Neural progenitor cell (in vitro differentiated cells): ENCODE data around the gene CD164L2. TPM values are rescaled to one million over a fixed set of nuclear protein-coding genes. Genes with fewer than 3 reads are reported as not detected.
A peak's percentile ranks its signal among the peaks of the same experiment; 100 is the strongest.
"Not testable (repeated sequence)": the region's sequence is repeated elsewhere in the genome, so short reads cannot be mapped to it uniquely, and the experiment has no call there.

ENCODE experiments used
- DNase-seq: peaks from one replicate; pipeline ENCODE4 v3.0.0-alpha.2; 2016; ENCODE audit warnings: low spot score
- H2AFZ ChIP-seq: fragments of 200-600 bp; sonication (generic); replicated peaks from 2 replicates; pipeline ENCODE4 v1.6.1; 2016; ENCODE audit warnings: antibody characterized with exemption
- H3F3A ChIP-seq: fragments of 200-600 bp; sonication (generic); 2 replicates; pipeline ENCODE4 v1.6.1; 2016; ENCODE audit warnings: antibody characterized with exemption, low read depth
- H3K27ac ChIP-seq: fragments of 200-600 bp; sonication (generic); 2 replicates; pipeline ENCODE4 v1.5.1; 2016; ENCODE audit warnings: mild to moderate bottlenecking
- H3K27me3 ChIP-seq: fragments of 200-600 bp; sonication (generic); 2 replicates; pipeline ENCODE4 v1.6.1; 2016; ENCODE audit warnings: mild to moderate bottlenecking, moderate library complexity
- H3K36me3 ChIP-seq: fragments of 200-600 bp; sonication (generic); 2 replicates; pipeline ENCODE4 v1.5.1; 2016
- H3K4me1 ChIP-seq: fragments of 200-600 bp; sonication (generic); 2 replicates; pipeline ENCODE4 v1.6.1; 2016; ENCODE audit warnings: mixed run types
- H3K4me2 ChIP-seq: fragments of 200-600 bp; sonication (generic); 2 replicates; pipeline ENCODE4 v1.6.1; 2016
- H3K4me3 ChIP-seq: fragments of 200-600 bp; sonication (generic); 2 replicates; pipeline ENCODE4 v1.5.1; 2016
- H3K79me2 ChIP-seq: fragments of 200-600 bp; sonication (generic); 2 replicates; pipeline ENCODE4 v1.6.1; 2016; ENCODE audit warnings: low read depth
- H3K9ac ChIP-seq: fragments of 200-600 bp; sonication (generic); 2 replicates; pipeline ENCODE4 v1.6.1; 2016
- H3K9me3 ChIP-seq: fragments of 200-600 bp; sonication (generic); 2 replicates; pipeline ENCODE4 v1.5.1; 2016; ENCODE audit warnings: low read depth
- H4K20me1 ChIP-seq: fragments of 200-600 bp; sonication (generic); 2 replicates; pipeline ENCODE4 v1.6.1; 2016; ENCODE audit warnings: low read depth
- H3K27ac Mint-ChIP-seq: 3 replicates; pipeline ENCODE4 v1.8.0; 2021; ENCODE audit warnings: mixed read lengths
- H3K27me3 Mint-ChIP-seq: 2 replicates; pipeline ENCODE4 v1.8.0; 2022; ENCODE audit warnings: low read depth, mild to moderate bottlenecking, inconsistent platforms, moderate library complexity, mixed read lengths; ENCODE audit not compliant: insufficient read depth
- H3K36me3 Mint-ChIP-seq: 3 replicates; pipeline ENCODE4 v1.8.0; 2021; ENCODE audit warnings: mixed read lengths
- H3K4me1 Mint-ChIP-seq: 3 replicates; pipeline ENCODE4 v1.8.0; 2021; ENCODE audit warnings: mixed read lengths
- H3K4me3 Mint-ChIP-seq: 3 replicates; pipeline ENCODE4 v1.8.0; 2021; ENCODE audit warnings: mild to moderate bottlenecking, moderate library complexity, mixed read lengths
- H3K9me3 Mint-ChIP-seq: 3 replicates; pipeline ENCODE4 v1.8.0; 2020; ENCODE audit warnings: mixed read lengths
- CTCF ChIP-seq: fragments of 200-600 bp; sonication (generic); IDR thresholded peaks from 2 replicates; pipeline ENCODE4 v1.5.1; 2017; ENCODE audit warnings: antibody characterized with exemption, mild to moderate bottlenecking
- EZH2 ChIP-seq: fragments of 200-600 bp; sonication (generic); IDR thresholded peaks from 2 replicates; pipeline ENCODE4 v1.6.1; 2017; ENCODE audit warnings: antibody characterized with exemption, mild to moderate bottlenecking, moderate library complexity
- EZH2phosphoT487 ChIP-seq: fragments of 200-600 bp; sonication (generic); IDR thresholded peaks from 2 replicates; pipeline ENCODE4 v1.6.1; 2017; ENCODE audit warnings: antibody characterized with exemption
- total RNA-seq: library from RNA; depleted of rRNA; stranded (reverse); fragments of >200 nt; gene quantifications from 2 replicates; pipeline ENCODE4 v1.2.3, GENCODE V29; 2015; ENCODE audit warnings: low replicate concordance

Gene CD164L2
- total RNA-seq, 1 donor from 2014 or later, result 1.6 TPM

- Histone ChIP-seq H3K9ac (no peak overlapping the region), H3K27ac (no peak overlapping the region), H2AFZ (no peak overlapping the region), H3K9me3 (no peaks in the 10 kb centered on the region), H3K4me1 (peaks cover 48% of the 10 kb centered on the region), H3K4me2 (no peak overlapping the region), H4K20me1 (peaks cover 6% of the 10 kb centered on the region), H3K36me3 (peaks cover 12% of the 10 kb centered on the region), H3K27me3 (no peaks in the 10 kb centered on the region), H3F3A (peaks cover 47% of the 10 kb centered on the region), H3K79me2 (no peaks in the 10 kb centered on the region), H3K4me3 (no peak overlapping the region)
- H3K4me1 Mint-ChIP-seq, result peaks cover 32% of the 10 kb centered on the region
- H3K9me3 Mint-ChIP-seq, result no peaks in the 10 kb centered on the region
- no peak for TF ChIP-seq CTCF
- TF ChIP-seq EZH2, result no peak
- no peak for TF ChIP-seq EZH2phosphoT487
- DNase-seq, result no peak
- H3K27me3 Mint-ChIP-seq, result peaks cover 5% of the 10 kb centered on the region
- H3K36me3 Mint-ChIP-seq, result peaks cover 47% of the 10 kb centered on the region
- H3K4me3 Mint-ChIP-seq, result no peak overlapping the region
- H3K27ac Mint-ChIP-seq, result no peak overlapping the region
These were observed 26.5 kb upstream of the CD164L2 start for GRCh38 chr1:27409669-27410068.

GRCh38 chr1:27408151-27408550, 25.0 kb upstream of the CD164L2 start:
- Histone ChIP-seq H3K4me2 (no peak overlapping the region), H3K4me3 (no peak overlapping the region), H4K20me1 (peaks cover 6% of the 10 kb centered on the region), H3K27me3 (no peaks in the 10 kb centered on the region), H3K36me3 (peaks cover 12% of the 10 kb centered on the region), H3K79me2 (no peaks in the 10 kb centered on the region), H3K9me3 (no peaks in the 10 kb centered on the region), H3K9ac (no peak overlapping the region), H2AFZ (no peak overlapping the region), H3K27ac (peak overlapping the region; percentile 37), H3K4me1 (peaks cover 56% of the 10 kb centered on the region), H3F3A (peaks cover 55% of the 10 kb centered on the region)
- H3K4me1 Mint-ChIP-seq, result peaks cover 42% of the 10 kb centered on the region
- peaks cover 5% of the 10 kb centered on the region for H3K27me3 Mint-ChIP-seq
- no peak for DNase-seq
- H3K9me3 Mint-ChIP-seq, result no peaks in the 10 kb centered on the region
- peaks cover 39% of the 10 kb centered on the region for H3K36me3 Mint-ChIP-seq
- no peak for TF ChIP-seq EZH2
- TF ChIP-seq EZH2phosphoT487, result no peak
- TF ChIP-seq CTCF, result no peak
- H3K27ac Mint-ChIP-seq, result no peak overlapping the region
- H3K4me3 Mint-ChIP-seq, result no peak overlapping the region

GRCh38 chr1:27406791-27407190, 23.7 kb upstream of the CD164L2 start:
- H3K4me3 Mint-ChIP-seq, H3K9me3 Mint-ChIP-seq, H3K27ac Mint-ChIP-seq, DNase-seq, H3K9me3 ChIP-seq, H3K36me3 ChIP-seq, H3K27me3 Mint-ChIP-seq, H4K20me1 ChIP-seq, H2AFZ ChIP-seq, H3K4me3 ChIP-seq, H3K9ac ChIP-seq, H3K79me2 ChIP-seq, H3K27me3 ChIP-seq: not testable (repeated sequence)
- peak overlapping the region; percentile 96 for H3K27ac ChIP-seq
- peaks cover 64% of the 10 kb centered on the region for H3K4me1 ChIP-seq
- Mint-ChIP-seq H3K4me1 (peaks cover 49% of the 10 kb centered on the region), H3K36me3 (peaks cover 29% of the 10 kb centered on the region)
- H3F3A ChIP-seq, result peaks cover 67% of the 10 kb centered on the region
- peak overlapping the region; percentile 70 for H3K4me2 ChIP-seq

- H3K4me1 Mint-ChIP-seq, result peaks cover 53% of the 10 kb centered on the region
- H3K27me3 Mint-ChIP-seq, result peaks cover 3% of the 10 kb centered on the region
- peak overlapping the region; percentile 98 for H3K27ac Mint-ChIP-seq
- H3K36me3 ChIP-seq, result no peaks in the 10 kb centered on the region
- no peak overlapping the region for H2AFZ ChIP-seq
- H3K9me3 ChIP-seq, result no peaks in the 10 kb centered on the region
- H3K9me3 Mint-ChIP-seq, result no peaks in the 10 kb centered on the region
- H4K20me1 ChIP-seq, result peaks cover 6% of the 10 kb centered on the region
- H3K27me3 ChIP-seq, result no peaks in the 10 kb centered on the region
- no peaks in the 10 kb centered on the region for H3K79me2 ChIP-seq
- peaks cover 29% of the 10 kb centered on the region for H3K36me3 Mint-ChIP-seq
- TF ChIP-seq CTCF (no peak), EZH2 (no peak), EZH2phosphoT487 (no peak)
- peak; percentile 80 for DNase-seq
- H3K9ac ChIP-seq, result no peak overlapping the region
- peak overlapping the region; percentile 96 for H3K27ac ChIP-seq
- H3K4me3 Mint-ChIP-seq, result no peak overlapping the region
- peak overlapping the region; percentile 70 for H3K4me2 ChIP-seq
- peak overlapping the region; percentile 22 for H3K4me3 ChIP-seq
- peaks cover 67% of the 10 kb centered on the region for H3F3A ChIP-seq
- H3K4me1 ChIP-seq, result peaks cover 63% of the 10 kb centered on the region
These were observed 23.2 kb upstream of the CD164L2 start for GRCh38 chr1:27406362-27406680.
